Central memory CD8-positive, alpha-beta T cell (primary cell): Measurements from ENCODE around the gene DOHH.
"Not testable (repeated sequence)": the region's sequence is repeated elsewhere in the genome, so short reads cannot be mapped to it uniquely, and the experiment has no call there.

Experiments used
- ATAC-seq: fragments of 150-1000 bp; cut with Tn5 transposase; replicated peaks from 2 replicates; pipeline ENCODE4 v1.10.0; 2022; ENCODE audit warnings: mild to moderate bottlenecking, moderate FRiP score, moderate number of reproducible peaks; ENCODE audit not compliant: poor library complexity, severe bottlenecking; ENCODE audit errors: extremely low read depth
- DNase-seq, 2 donors: peaks; one replicate each; pipeline ENCODE4 v3.0.0; 2021; ENCODE audit warnings: low spot score in 2 of 2
- H3K27ac Mint-ChIP-seq: one replicate; pipeline ENCODE4 v1.8.0; 2022; ENCODE audit warnings: low read depth, mild to moderate bottlenecking, moderate library complexity, mixed read lengths
- H3K27me3 Mint-ChIP-seq: one replicate; pipeline ENCODE4 v1.8.0; 2022; ENCODE audit warnings: mixed read lengths
- H3K36me3 Mint-ChIP-seq: one replicate; pipeline ENCODE4 v1.8.0; 2022; ENCODE audit warnings: mild to moderate bottlenecking, moderate library complexity, mixed read lengths; ENCODE audit not compliant: insufficient read depth
- H3K4me1 Mint-ChIP-seq: one replicate; pipeline ENCODE4 v1.8.0; 2022; ENCODE audit warnings: mixed read lengths
- H3K4me3 Mint-ChIP-seq: one replicate; pipeline ENCODE4 v1.8.0; 2022; ENCODE audit warnings: mild to moderate bottlenecking, moderate library complexity, mixed read lengths
- H3K9me3 Mint-ChIP-seq: one replicate; pipeline ENCODE4 v1.8.0; 2022; ENCODE audit warnings: mixed read lengths

DOHH gene

DNA sequence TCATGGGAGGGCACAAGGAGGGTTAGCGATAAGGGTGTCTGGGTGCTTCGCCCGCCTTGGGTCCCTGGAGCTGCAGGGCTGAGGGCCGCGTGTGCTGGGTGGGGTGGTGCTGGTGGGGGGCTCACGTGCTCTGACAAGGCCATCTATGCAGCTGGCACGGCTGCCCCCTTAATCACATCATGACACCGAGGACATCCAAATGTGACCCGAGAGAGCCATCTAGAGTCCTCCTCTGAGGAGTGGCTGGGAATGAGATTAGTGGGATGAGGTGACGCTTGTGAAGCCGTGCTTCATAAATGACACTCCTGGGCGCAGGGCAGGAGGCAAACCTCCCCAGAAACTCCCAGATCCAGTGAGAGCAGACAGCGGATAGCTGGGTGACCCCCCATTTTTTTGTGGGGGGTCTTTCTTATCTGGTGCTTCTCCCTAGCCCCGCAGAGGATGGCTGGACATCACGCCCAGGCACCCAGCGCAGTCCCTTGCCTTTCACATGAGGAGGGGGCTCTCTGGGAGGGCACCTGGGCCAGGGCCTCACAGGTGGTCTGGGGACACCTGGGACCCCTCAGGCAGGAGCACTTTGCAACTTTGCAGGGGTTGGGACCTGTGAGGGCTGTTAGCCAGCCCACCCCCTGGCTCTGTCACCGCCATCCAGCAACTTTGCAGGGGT lies 12.2 kb upstream of the DOHH start:
- H3K27ac Mint-ChIP-seq = no peak overlapping the region
- DNase-seq = no peak
- no peak overlapping the region for H3K4me3 Mint-ChIP-seq
- H3K9me3 Mint-ChIP-seq = no peaks in the 10 kb centered on the region
- no peaks in the 10 kb centered on the region for H3K27me3 Mint-ChIP-seq
- H3K4me1 Mint-ChIP-seq = peaks cover 62% of the 10 kb centered on the region
- H3K36me3 Mint-ChIP-seq = peaks cover 11% of the 10 kb centered on the region
- ATAC-seq = no peak

DNA sequence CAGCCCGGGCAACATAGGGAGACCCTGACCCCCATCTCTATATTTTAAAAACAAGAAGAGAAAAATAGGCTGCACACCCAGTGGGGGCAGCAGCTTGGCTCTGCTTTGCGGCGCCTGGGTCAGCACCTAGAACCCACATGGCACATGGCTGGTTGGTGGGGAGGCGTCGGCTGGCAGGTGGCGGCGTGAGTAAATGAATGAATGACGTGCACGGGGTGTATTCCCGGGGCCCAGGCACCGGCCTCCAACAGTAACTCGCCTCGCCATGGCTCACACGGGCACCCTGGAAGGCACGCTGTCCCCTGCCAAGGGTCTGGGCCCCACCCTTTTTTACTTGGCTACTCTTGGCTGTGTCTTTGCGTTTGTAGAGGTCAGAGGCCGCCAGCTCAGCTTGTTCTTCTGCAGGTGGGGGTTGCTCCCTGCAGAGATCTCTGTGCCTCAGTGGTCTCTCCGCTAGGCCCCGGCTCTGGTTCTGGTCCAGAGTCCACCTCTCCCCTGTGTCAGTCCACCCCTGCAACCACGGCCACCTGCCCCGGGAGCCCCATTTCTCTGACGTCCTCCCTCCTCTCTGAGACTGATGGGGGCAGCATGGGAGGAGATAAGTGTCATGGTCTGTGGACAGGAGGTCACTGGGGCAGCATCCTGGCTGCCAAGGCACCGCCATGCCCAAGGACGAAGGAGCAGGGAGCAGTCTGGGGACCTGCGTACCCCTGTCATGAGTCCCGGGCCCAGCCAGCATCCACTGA lies 11.2 kb upstream of the DOHH start:
- Mint-ChIP-seq H3K4me3 (no peak overlapping the region), H3K4me1 (peaks cover 68% of the 10 kb centered on the region), H3K9me3 (no peaks in the 10 kb centered on the region), H3K27me3 (no peaks in the 10 kb centered on the region), H3K27ac (peak overlapping the region; percentile 53), H3K36me3 (peaks cover 13% of the 10 kb centered on the region)
- no peak for DNase-seq
- ATAC-seq = no peak

DNA sequence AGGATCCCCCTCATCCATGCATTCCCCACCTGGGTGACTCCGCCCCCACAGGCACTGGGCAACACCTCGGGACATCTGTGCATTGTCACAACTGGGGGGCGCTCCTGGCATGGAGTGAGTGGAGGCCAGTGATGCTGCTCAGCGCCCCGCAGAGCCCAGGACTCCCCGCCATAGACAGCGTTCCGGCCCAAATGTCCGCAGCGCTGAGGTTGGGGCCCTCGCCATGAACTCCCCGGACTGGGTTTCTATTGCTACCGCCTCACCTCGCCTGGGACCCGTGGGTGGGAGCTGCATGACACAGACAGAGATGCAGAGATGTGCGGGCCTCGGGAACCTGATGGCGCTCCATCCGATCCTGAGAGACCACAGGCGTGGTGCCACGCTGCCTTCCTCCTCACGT lies 10.3 kb upstream of the DOHH start:
- Mint-ChIP-seq H3K4me1 (peaks cover 64% of the 10 kb centered on the region), H3K27ac (no peak overlapping the region), H3K36me3 (peaks cover 17% of the 10 kb centered on the region), H3K9me3 (no peaks in the 10 kb centered on the region), H3K4me3 (peak overlapping the region; percentile 62), H3K27me3 (no peaks in the 10 kb centered on the region)
- no peak for DNase-seq
- ATAC-seq = no peak

DNA sequence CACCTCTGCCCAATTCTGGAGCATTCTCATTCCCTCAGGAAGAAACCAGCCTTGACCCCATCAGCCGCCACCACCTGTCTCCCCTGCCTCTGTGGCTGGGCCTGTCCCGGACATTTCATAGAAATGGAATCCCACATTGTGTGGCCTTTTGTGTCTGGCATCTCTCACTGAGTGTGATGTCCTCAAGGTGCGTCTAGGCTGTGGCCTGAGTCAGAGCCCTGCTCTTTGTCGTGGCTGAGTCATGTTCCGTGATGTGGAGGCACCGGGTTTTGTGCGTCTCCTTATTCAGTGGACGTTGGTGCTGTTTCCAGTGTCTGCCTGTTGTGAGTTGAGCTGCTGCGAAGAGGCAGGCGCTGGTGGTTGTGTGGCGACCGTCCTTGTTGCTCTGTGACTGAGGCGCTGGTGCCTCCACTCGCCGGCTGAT lies 9.1 kb upstream of the DOHH start:
- DNase-seq = no peak
- no peaks in the 10 kb centered on the region for H3K27me3 Mint-ChIP-seq
- H3K4me3 Mint-ChIP-seq = peak overlapping the region; percentile 62
- peak overlapping the region; percentile 20 for H3K27ac Mint-ChIP-seq
- H3K9me3 Mint-ChIP-seq = no peaks in the 10 kb centered on the region
- peaks cover 68% of the 10 kb centered on the region for H3K4me1 Mint-ChIP-seq
- no peak for ATAC-seq
- peaks cover 21% of the 10 kb centered on the region for H3K36me3 Mint-ChIP-seq

DNA sequence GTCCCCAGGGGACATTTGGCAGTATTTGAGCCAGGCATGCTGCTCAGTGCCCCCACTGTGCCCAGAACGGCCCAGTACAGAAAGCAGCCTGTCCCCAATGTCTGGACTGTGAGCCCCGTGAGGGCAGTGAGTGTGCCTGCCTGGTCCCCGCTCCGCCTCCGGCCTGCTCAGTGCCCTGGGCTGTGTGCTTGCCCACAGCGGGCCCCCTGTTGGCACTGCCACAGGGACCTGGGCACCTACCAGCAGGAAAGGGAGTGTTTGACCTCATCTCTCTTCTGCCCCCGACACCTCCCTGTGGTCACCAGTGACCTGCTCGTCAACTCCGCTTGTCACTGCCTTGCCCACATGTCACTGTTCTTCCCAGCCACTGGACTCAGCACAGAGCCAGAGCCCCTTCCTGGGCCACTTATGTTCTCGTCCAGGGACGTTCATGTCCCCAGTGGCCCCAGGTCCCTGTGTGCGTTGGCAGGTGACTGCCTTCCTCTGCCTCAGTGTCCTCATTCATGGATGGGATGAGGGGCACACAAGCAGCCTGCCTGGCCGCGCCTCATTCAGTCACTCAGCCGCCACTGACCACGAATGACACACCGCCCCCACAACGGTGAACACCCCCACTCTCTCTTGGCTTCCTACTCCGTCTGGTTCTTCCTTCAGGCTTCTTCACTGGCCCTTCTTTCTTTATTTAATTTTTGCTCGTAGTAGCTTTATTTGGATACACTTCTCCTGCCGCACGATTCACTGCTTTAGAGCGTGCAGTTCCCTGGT lies 8.5 kb upstream of the DOHH start:
- no peak for ATAC-seq
- Mint-ChIP-seq H3K4me1 (peaks cover 63% of the 10 kb centered on the region), H3K27me3 (no peaks in the 10 kb centered on the region), H3K27ac (peak overlapping the region; percentile 35), H3K36me3 (peaks cover 21% of the 10 kb centered on the region), H3K9me3 (no peaks in the 10 kb centered on the region), H3K4me3 (peak overlapping the region; percentile 62)
- no peak for DNase-seq

DNA sequence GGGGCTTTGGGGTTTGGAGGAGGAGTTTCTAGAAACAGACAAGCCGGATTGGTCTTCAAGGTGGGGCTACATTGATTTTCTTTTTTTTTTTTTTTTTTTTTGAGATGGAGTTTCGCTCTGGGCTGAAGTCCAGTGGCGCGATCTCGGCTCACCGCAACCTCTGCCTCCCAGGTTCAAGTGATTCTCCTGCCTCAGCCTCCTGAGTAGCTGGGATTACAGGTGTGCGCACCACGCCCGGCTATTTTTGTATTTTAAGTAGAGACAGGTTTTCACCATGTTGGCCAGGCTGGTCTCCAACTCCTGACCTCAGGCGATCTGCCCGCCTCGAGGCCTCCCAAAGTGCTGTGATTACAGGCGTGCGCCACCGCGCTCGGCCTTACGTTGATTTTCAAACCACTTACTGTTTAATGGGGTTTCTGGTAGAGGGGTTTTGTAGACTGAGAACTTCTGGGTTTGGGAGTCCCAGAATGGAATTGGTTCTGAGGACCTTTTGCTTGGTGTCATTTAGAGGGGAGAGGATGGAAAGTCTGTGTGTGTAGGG lies 7.7 kb upstream of the DOHH start:
- not testable (repeated sequence) for H3K27me3 Mint-ChIP-seq, ATAC-seq, DNase-seq, H3K9me3 Mint-ChIP-seq
- H3K36me3 Mint-ChIP-seq = peaks cover 23% of the 10 kb centered on the region
- peaks cover 57% of the 10 kb centered on the region for H3K4me1 Mint-ChIP-seq
- H3K27ac Mint-ChIP-seq = peak overlapping the region; percentile 35
- H3K4me3 Mint-ChIP-seq = peak overlapping the region; percentile 62

DNA sequence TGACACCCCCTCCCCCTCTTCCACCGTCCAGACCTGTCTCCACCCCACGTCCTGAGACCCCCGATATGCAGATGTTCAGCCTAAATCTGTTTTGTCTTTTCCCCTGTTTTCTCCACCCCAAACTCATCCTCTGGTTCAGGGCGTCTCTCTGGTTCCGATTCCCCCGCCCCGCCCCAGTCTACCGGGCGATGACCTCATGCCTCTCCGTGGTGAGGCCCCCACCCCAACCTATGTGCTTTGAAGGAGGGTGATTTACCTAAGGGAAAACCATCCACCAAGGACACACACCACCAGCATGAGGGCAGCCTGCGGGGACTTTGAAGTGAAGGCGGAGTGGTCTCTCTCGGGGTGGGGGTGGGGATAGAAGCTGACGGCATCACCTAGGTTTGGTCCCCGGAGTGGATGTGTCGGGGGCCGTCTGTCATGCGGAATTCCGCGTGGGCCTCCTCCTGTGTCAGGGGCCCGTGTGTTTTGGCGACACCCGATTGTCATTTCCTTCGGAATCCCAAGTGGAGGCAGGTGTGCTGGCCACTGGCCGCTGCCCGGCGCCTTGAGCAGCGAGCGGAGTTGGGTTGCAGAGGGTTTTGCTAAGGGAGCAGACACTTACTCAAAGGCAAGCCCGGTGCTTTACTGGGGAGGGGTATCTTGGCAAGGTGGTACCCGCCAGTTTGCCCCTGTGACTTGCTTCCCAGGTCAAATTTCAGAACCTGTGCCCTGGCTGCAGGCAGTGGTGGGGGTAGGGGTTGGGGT lies 7.1 kb upstream of the DOHH start:
- ATAC-seq (no peak), DNase-seq (no peak)
- peaks cover 23% of the 10 kb centered on the region for H3K36me3 Mint-ChIP-seq
- peaks cover 57% of the 10 kb centered on the region for H3K4me1 Mint-ChIP-seq
- no peaks in the 10 kb centered on the region for H3K9me3 Mint-ChIP-seq
- no peaks in the 10 kb centered on the region for H3K27me3 Mint-ChIP-seq
- H3K27ac Mint-ChIP-seq = peak overlapping the region; percentile 98
- peak overlapping the region; percentile 92 for H3K4me3 Mint-ChIP-seq

DNA sequence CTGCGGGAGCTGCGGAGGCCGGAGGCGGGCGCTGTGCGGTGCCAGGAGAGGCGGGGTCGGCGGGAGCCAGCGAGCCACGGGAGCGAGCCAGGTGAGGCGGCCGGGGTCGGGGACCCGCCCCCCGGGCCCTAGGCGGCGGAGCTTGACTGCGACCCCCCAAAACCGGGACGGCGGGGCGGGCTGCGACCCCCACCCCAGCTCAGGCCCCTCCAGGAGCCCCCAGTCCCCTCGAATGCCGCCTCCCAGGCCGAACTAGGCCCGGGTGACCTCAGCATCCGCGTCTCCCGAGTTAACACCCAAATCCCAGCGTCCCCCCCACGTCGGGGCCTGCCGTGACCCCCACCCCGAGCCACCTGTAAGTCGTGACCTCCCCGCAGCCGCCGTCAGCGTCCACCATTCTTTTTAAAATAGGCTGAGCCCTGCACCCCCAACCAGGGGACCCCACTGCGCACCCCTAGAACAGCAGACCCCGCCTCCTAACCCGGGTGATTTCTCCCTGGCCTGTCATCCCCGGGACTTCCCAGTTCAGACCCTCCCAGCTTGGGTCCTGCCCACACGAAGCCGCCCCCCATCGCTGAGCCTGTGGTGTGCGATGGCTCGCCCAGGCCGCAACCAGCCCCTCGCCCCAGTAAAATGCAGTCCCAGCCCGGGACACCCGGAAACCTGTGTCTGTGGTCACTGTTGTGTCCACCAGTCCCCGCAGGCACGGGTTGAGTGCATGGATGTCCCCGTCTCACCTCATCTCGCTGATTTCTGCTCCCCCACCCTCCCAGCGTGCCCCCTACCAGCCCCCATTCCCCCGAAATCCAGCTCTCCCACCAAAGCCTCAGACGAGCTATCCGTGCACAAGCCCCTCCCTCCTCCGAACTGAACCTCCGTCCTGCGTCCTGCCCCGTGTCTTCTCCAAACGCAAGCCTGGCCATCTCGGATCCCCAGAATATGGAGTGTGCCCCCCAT lies 6.2 kb upstream of the DOHH start:
- Mint-ChIP-seq H3K4me1 (peaks cover 48% of the 10 kb centered on the region), H3K4me3 (peak overlapping the region; percentile 92), H3K36me3 (peaks cover 23% of the 10 kb centered on the region), H3K27ac (peak overlapping the region; percentile 98), H3K27me3 (no peaks in the 10 kb centered on the region), H3K9me3 (no peaks in the 10 kb centered on the region)
- DNase-seq = no peak
- no peak for ATAC-seq

DNA sequence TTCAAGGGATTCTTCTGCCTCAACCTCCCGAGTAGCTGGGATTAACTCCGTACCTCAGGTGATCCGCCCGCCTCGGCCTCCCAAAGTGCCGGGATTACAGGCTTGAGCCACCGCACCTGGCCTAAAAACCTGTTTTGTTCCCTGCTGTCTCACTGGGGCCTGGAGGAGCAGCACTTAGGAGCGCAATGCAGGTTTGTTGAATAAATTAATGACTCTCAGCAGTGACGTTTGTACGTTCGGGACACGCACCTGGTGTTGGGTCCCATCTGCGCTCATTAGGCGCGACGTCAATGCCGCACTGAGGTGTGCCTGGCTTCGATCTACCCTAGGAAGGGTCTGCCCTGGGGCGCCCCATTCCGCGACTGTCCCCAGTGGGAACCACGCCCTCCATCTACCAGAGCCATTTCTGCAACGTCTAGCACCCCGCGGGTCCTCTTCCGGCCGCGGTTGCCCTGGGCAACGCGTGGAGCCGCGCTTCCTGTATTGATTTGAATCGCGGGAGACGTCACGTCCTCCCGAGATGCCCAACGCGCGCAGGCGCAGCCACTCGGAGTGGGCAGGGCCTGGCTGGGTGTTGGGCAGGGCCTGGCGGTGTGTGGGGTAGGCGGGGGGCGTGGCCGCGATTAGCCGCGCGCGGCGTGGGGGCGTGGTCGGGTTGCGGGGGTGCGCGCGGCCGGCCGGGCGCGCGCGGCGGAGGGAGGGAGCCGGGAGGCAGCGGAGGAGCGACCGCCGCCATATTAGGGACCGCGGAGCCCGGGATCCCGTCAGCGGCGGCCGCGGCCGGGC lies 5.3 kb upstream of the DOHH start, which contains the start of gene FZR1:
Gene FZR1 (plus strand): TSS at position 714 of the 786 bp plus-strand sequence. CDS start 16,679 bp downstream, outside the sequence.
- H3K4me1 Mint-ChIP-seq = peaks cover 52% of the 10 kb centered on the region
- peak; percentile 97 to 100 for DNase-seq
- H3K27me3 Mint-ChIP-seq = no peaks in the 10 kb centered on the region
- H3K4me3 Mint-ChIP-seq = peak within 1 kb of the TSS; percentile 92
- peak; percentile 90 for ATAC-seq
- peak within 1 kb of the TSS; percentile 98 for H3K27ac Mint-ChIP-seq
- H3K9me3 Mint-ChIP-seq = no peaks in the 10 kb centered on the region
- H3K36me3 Mint-ChIP-seq = peaks cover 23% of the 10 kb centered on the region

DNA sequence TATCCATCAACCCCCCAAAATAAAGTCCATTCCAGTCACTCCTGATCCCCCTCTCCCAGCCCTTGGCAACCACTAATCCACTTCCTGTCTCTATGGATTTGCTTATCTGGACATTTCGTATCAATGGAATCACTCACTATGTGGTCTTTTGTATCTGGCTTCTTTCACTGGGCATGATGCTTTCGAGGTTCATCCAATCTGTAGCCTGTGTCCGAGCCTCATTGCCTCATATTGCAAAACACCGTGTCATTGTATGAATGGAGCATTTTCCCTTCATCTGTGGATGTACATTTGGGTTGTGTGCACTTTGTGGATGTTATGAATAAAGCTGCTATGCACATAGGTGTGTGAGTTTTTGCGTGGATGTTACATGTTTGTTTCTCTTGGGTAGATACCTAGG lies 4.3 kb upstream of the DOHH start:
- H3K27ac Mint-ChIP-seq = peak overlapping the region; percentile 98
- H3K4me3 Mint-ChIP-seq = peak overlapping the region; percentile 92
- DNase-seq = no peak
- H3K4me1 Mint-ChIP-seq = peaks cover 50% of the 10 kb centered on the region
- no peaks in the 10 kb centered on the region for H3K27me3 Mint-ChIP-seq
- H3K9me3 Mint-ChIP-seq = no peaks in the 10 kb centered on the region
- ATAC-seq = no peak
- H3K36me3 Mint-ChIP-seq = peaks cover 28% of the 10 kb centered on the region
